ENCODE results near the gene BBS12.

Gene BBS12

DNA sequence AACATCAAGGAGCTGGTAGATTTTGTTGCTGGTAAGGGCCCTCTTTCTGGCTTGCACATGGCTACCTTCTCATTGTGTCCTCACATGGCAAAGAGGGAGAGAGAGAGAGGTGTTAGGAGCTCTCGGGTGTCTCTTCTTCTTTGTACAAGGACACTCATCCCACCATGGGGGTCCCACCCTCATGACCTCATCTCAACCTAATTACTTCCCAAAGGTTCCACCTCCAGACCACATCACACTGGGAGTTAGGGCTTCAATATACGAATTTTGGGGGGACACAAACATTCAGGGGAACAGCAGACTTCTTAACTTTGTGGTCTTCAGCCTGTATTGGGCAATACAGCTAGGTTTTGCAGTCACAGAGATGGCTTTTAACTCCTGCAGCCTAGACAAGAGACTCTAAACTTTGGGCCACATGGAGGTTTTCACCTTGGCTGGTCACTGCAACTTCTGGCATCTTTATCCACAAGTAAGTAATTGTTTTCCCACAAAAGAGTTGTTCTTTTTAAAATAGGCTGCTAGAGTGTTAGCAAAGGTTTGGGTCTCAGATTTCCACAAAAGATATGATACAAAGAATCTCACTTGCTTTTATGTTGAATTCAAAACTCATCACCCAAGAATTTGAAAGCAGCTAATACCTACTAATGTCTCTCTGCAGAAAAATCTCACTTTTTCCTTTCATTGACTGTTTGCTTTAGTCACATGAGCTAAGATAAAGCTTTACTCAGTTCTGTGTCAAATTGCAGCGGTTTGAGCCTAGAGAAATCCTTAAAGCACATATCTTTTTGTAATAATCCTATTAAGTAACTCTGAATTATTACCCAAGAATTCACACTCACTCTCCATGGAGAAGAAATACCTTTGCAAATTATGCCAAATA, 39.6 kb upstream of the BBS12 start:
- CTCF ChIA-PET = interaction anchor here (1.3 to 2.3 kb wide), 5 partner anchors 8 to 238 kb away, joined by 3 to 7 read pairs (median 4); no protein-coding TSS in a partner anchor
- POLR2A ChIA-PET = no interaction called here
- TF ChIP-seq, protein P1, sequence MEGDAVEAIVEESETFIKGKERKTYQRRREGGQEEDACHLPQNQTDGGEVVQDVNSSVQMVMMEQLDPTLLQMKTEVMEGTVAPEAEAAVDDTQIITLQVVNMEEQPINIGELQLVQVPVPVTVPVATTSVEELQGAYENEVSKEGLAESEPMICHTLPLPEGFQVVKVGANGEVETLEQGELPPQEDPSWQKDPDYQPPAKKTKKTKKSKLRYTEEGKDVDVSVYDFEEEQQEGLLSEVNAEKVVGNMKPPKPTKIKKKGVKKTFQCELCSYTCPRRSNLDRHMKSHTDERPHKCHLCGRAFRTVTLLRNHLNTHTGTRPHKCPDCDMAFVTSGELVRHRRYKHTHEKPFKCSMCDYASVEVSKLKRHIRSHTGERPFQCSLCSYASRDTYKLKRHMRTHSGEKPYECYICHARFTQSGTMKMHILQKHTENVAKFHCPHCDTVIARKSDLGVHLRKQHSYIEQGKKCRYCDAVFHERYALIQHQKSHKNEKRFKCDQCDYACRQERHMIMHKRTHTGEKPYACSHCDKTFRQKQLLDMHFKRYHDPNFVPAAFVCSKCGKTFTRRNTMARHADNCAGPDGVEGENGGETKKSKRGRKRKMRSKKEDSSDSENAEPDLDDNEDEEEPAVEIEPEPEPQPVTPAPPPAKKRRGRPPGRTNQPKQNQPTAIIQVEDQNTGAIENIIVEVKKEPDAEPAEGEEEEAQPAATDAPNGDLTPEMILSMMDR (IDR thresholded peaks at IDR 0.05; ENCODE audit: control extremely low read depth, extremely low read depth, low read depth, missing control alignments) = no peak
- no peak for DNase-seq (ENCODE audit: extremely low spot score)

DNA sequence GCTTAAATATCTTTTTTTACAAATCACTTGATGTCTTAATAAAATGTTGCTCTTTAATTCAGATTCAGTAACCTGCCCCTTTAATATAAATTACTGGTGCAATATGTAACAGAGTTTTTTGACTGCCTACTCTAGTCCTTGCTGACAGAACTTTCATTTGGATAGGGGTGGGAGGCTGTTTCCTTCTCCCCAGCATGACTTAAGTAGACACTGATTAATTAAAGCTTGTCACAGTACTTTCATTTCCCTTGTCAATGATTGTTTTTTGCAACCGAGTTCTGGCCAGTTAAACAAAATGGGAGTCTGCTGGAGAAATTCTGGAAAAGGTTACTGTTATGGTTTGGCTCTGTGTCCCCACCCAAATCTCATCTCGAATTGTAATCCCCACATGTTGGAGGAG, 37.3 kb upstream of the BBS12 start:
- DNase-seq (ENCODE audit: extremely low spot score) = no peak
- TF ChIP-seq, protein P1 (IDR thresholded peaks at IDR 0.05; ENCODE audit: control extremely low read depth, extremely low read depth, low read depth, missing control alignments) = no peak
- POLR2A ChIA-PET = no interaction called here
- CTCF ChIA-PET = interaction anchor here (1.9 kb wide), 1 partner anchor 236 kb away, joined by 4 read pairs; no protein-coding TSS in a partner anchor

DNA sequence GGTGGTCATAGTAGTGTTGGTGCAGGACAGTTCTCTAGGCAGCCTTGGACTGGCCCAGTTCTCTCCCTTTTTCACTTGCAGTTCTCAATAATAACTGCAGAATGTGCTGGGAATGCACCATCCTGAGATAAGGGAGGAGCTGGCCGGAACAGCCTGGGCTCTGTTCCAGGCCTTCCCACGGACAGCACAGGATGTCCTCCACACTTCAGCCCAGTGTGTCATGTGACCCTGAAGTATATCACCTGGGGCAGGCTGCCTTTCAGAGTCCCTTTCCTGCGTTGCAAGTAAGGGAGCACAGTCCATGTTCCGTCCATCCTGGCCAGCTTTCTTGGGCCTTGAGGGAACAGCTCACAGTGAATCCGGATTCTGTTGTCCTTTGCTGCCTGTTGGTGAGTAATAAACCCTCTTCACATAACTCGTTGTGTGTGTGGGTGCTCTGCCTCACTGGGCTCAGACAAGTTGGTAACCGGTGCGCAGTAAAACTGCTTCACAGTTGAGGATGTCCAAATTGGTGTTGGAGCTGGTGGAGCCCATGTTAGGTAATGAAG, 32.3 kb upstream of the BBS12 start:
- POLR2A ChIA-PET = no interaction called here
- CTCF ChIA-PET = no interaction called here
- TF ChIP-seq, protein P1 (IDR thresholded peaks at IDR 0.05; ENCODE audit: control extremely low read depth, extremely low read depth, low read depth, missing control alignments) = no peak
- DNase-seq (ENCODE audit: extremely low spot score) = no peak

DNA sequence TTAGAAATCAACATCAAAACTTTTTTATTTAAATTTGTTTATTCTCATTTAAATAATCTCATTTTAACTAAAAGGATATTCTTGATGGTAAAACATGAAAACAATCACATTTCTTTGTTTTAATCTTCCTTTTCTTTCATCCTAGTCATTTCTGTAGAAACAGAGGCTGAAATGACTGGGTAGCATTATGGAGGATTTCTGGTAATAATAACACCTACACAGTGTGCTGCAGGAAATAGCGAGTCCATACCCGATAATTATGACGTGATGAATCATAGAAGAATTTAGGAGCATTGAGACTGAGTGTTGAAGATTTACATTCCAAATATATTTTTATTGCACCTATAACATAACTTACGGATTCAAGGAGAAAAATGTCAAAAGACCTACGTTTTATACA, 31.4 kb upstream of the BBS12 start:
- TF ChIP-seq, protein P1 (IDR thresholded peaks at IDR 0.05; ENCODE audit: control extremely low read depth, extremely low read depth, low read depth, missing control alignments) = no peak
- CTCF ChIA-PET = no interaction called here
- DNase-seq (ENCODE audit: extremely low spot score) = no peak
- POLR2A ChIA-PET = no interaction called here

DNA sequence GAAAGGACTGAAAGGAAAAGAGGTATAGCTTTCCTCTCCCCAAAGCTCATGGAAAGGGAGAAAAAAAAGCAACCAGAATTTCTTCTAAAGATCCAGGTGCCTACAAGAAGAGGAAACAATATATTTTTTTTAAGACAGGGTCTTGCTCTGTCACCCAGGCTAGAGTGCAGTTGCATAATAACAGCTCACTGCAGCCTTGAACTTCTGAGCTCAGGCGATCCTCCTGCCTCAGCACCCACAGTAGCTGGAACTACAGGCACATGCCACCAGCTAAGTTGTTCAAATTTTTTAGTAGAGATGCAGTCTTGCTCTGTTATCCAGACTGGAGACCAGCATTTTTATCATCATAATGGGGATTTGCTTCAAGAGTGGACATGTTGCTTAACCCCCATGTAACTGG, 30.5 kb upstream of the BBS12 start:
- POLR2A ChIA-PET = no interaction called here
- CTCF ChIA-PET = interaction anchor here (0.6 to 0.9 kb wide), 2 partner anchors 16 to 109 kb away, joined by 3 read pairs; no protein-coding TSS in a partner anchor
- TF ChIP-seq, protein P1 (IDR thresholded peaks at IDR 0.05; ENCODE audit: control extremely low read depth, extremely low read depth, low read depth, missing control alignments) = no peak
- no peak for DNase-seq (ENCODE audit: extremely low spot score)

DNA sequence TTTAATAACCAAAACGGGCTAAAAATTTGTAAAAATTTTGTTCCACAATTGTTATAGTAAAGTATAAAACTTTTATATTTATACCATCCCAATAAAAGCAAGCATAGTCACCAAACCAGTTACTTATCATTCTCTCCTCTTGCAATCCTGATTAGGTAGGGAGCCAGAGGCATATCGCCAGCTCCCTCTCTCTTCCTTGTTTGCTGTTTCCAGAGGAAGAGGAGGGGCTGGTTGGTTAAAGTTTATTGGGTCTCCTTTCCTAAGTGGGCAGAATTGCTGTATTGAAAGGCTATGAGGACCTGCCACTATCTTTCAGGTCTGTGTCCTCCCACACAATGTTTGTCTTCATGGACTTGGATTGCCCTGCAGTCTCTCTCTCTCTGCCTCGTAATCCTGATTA, 29.6 kb upstream of the BBS12 start:
- ChIA-PET CTCF (interaction anchor here (0.7 to 3.0 kb wide), 4 partner anchors 9 to 228 kb away, joined by 3 to 14 read pairs (median 4); no protein-coding TSS in a partner anchor), POLR2A (no interaction called here)
- TF ChIP-seq, protein P1 (IDR thresholded peaks at IDR 0.05; ENCODE audit: control extremely low read depth, extremely low read depth, low read depth, missing control alignments) = no peak
- DNase-seq (ENCODE audit: extremely low spot score) = no peak

All from GM10248 (cell line).